ENCODE measurements around the gene CEP63. TPM values are rescaled to one million over a fixed set of nuclear protein-coding genes. Genes with fewer than 3 reads are reported as not detected.

Gene CEP63
- total RNA-seq, 1 experiment from 2014 or later = 37.4 TPM

- H3K36me3 Mint-ChIP-seq (ENCODE audit: insufficient read depth, unreplicated experiment) = no peaks in the 10 kb centered on the region
- BruUV-seq (replicated peaks) = no TSS peak
- no peak for DNase-seq
- peaks cover 11% of the 10 kb centered on the region for H3K9me3 Mint-ChIP-seq (ENCODE audit: low read depth, unreplicated experiment)
- no peak overlapping the region for H3K27ac Mint-ChIP-seq (ENCODE audit: unreplicated experiment)
- H3K27me3 Mint-ChIP-seq (ENCODE audit: unreplicated experiment) = no peaks in the 10 kb centered on the region
- TF ChIP-seq CTCF (IDR thresholded peaks at IDR 0.05; ENCODE audit: unreplicated experiment) = no peak
- intact Hi-C loops (cut with micrococcal nuclease; ENCODE audit: unreplicated experiment) = no loop called here
- no peak overlapping the region for H3K4me3 Mint-ChIP-seq (ENCODE audit: low read depth, unreplicated experiment)
- CTCF ChIA-PET = interaction anchor here (0.8 to 1.5 kb wide), 2 partner anchors 12 to 81 kb away, joined by 4 read pairs; no protein-coding TSS in a partner anchor
- no peaks in the 10 kb centered on the region for H3K4me1 Mint-ChIP-seq (ENCODE audit: low read depth, unreplicated experiment)
These were observed 40.8 kb upstream of the CEP63 start for GRCh38 chr3:134445095-134445494.

- no peak for TF ChIP-seq CTCF (IDR thresholded peaks at IDR 0.05; ENCODE audit: unreplicated experiment)
- Mint-ChIP-seq H3K4me1 (ENCODE audit: low read depth, unreplicated experiment) (no peaks in the 10 kb centered on the region), H3K36me3 (ENCODE audit: insufficient read depth, unreplicated experiment) (no peaks in the 10 kb centered on the region), H3K27me3 (ENCODE audit: unreplicated experiment) (no peaks in the 10 kb centered on the region), H3K4me3 (ENCODE audit: low read depth, unreplicated experiment) (no peak overlapping the region), H3K27ac (ENCODE audit: unreplicated experiment) (no peak overlapping the region), H3K9me3 (ENCODE audit: low read depth, unreplicated experiment) (peaks cover 11% of the 10 kb centered on the region)
- BruUV-seq (replicated peaks) = no TSS peak
- intact Hi-C loops (cut with micrococcal nuclease; ENCODE audit: unreplicated experiment) = no loop called here
- DNase-seq = no peak
- CTCF ChIA-PET = interaction anchor here (0.8 to 1.5 kb wide), 2 partner anchors 13 to 82 kb away, joined by 4 read pairs; no protein-coding TSS in a partner anchor
These were observed 40.2 kb upstream of the CEP63 start for GRCh38 chr3:134445636-134446035.

- no peak overlapping the region for H3K27ac Mint-ChIP-seq (ENCODE audit: unreplicated experiment)
- no peaks in the 10 kb centered on the region for H3K27me3 Mint-ChIP-seq (ENCODE audit: unreplicated experiment)
- H3K4me1 Mint-ChIP-seq (ENCODE audit: low read depth, unreplicated experiment) = no peaks in the 10 kb centered on the region
- no peak overlapping the region for H3K4me3 Mint-ChIP-seq (ENCODE audit: low read depth, unreplicated experiment)
- DNase-seq = no peak
- no peaks in the 10 kb centered on the region for H3K36me3 Mint-ChIP-seq (ENCODE audit: insufficient read depth, unreplicated experiment)
- CTCF ChIA-PET = no interaction called here
- BruUV-seq (replicated peaks) = no TSS peak
- H3K9me3 Mint-ChIP-seq (ENCODE audit: low read depth, unreplicated experiment) = peaks cover 11% of the 10 kb centered on the region
- TF ChIP-seq CTCF (IDR thresholded peaks at IDR 0.05; ENCODE audit: unreplicated experiment) = no peak
- intact Hi-C loops (cut with micrococcal nuclease; ENCODE audit: unreplicated experiment) = no loop called here
These were observed 39.1 kb upstream of the CEP63 start for GRCh38 chr3:134446800-134447199.

- intact Hi-C loops (cut with micrococcal nuclease; ENCODE audit: unreplicated experiment) = no loop called here
- Mint-ChIP-seq H3K4me1 (ENCODE audit: low read depth, unreplicated experiment) (no peaks in the 10 kb centered on the region), H3K27ac (ENCODE audit: unreplicated experiment) (no peak overlapping the region), H3K9me3 (ENCODE audit: low read depth, unreplicated experiment) (peaks cover 11% of the 10 kb centered on the region), H3K27me3 (ENCODE audit: unreplicated experiment) (no peaks in the 10 kb centered on the region), H3K4me3 (ENCODE audit: low read depth, unreplicated experiment) (no peak overlapping the region), H3K36me3 (ENCODE audit: insufficient read depth, unreplicated experiment) (no peaks in the 10 kb centered on the region)
- BruUV-seq (replicated peaks) = no TSS peak
- no peak for TF ChIP-seq CTCF (IDR thresholded peaks at IDR 0.05; ENCODE audit: unreplicated experiment)
- CTCF ChIA-PET = no interaction called here
- no peak for DNase-seq
These were observed 38.5 kb upstream of the CEP63 start for GRCh38 chr3:134447351-134447750.
